Esophagus muscularis mucosa (tissue), 4 donors: ENCODE data around the gene PTPN3. TPM values are rescaled to one million over a fixed set of nuclear protein-coding genes. Genes with fewer than 3 reads are reported as not detected.

Experiments
- DNase-seq: peaks from one replicate; pipeline ENCODE4 v3.0.0-alpha.2; 2017; ENCODE audit errors: extremely low spot score
- H3K27ac ChIP-seq, 4 donors: fragments of 200-600 bp; sonication (generic); replicated peaks in 1 of 4; 1 replicate in 3 of 4; 2 replicates in 1 of 4; pipeline ENCODE4 v1.5.1; 2016 to 2019; ENCODE audit warnings: mild to moderate bottlenecking in 1 of 4
- H3K27me3 ChIP-seq, 4 donors: fragments of 200-600 bp; sonication (generic); one replicate each; pipeline versions ENCODE4 v1.5.1 to v1.6.0; 2016 to 2019
- H3K36me3 ChIP-seq, 4 donors: fragments of 200-600 bp; sonication (generic); one replicate each; pipeline ENCODE4 v1.5.1; 2016 to 2019
- H3K4me1 ChIP-seq, 4 donors: fragments of 200-600 bp; sonication (generic); one replicate each; pipeline ENCODE4 v1.5.1; 2016 to 2019
- H3K4me3 ChIP-seq, 4 donors: fragments of 200-600 bp; sonication (generic); 1 replicate in 2 of 4; 2 replicates in 2 of 4; pipeline ENCODE4 v1.5.1; 2016 to 2019; ENCODE audit warnings: mild to moderate bottlenecking in 4 of 4, moderate library complexity in 1 of 4
- H3K9me3 ChIP-seq, 4 donors: fragments of 200-600 bp; sonication (generic); 1 replicate in 3 of 4; 2 replicates in 1 of 4; pipeline ENCODE4 v1.5.1; 2016 to 2019
- EP300 ChIP-seq: sonication (generic); formaldehyde crosslinking; IDR thresholded peaks from one replicate; pipeline ENCODE4 v1.6.1; 2017; ENCODE audit warnings: antibody characterized with exemption
- POLR2A ChIP-seq: fragments of 450-650 bp; IDR thresholded peaks from one replicate; pipeline ENCODE4 v1.6.1; 2017; ENCODE audit warnings: antibody characterized with exemption, moderate library complexity, mild to moderate bottlenecking, low read depth
- POLR2AphosphoS5 ChIP-seq, 2 donors: sonication (generic); formaldehyde crosslinking; IDR thresholded peaks; one replicate each; pipeline ENCODE4 v1.6.1; 2017; ENCODE audit warnings: antibody characterized with exemption in 2 of 2
- WGBS: methylation state at CpG from one replicate; pipeline ENCODE4 v1.1.5; 2018; 5-methylcytosine and 5-hydroxymethylcytosine counted together
- intact Hi-C: fragments of 100-400 bp; cut with DNase I; formaldehyde crosslinking; loops from one replicate; pipeline ENCODE4 v1.15.1; 2023
- total RNA-seq, 4 donors: library from RNA; depleted of rRNA; stranded (reverse); fragments of >200 nt; gene quantifications; one replicate each; pipeline versions ENCODE4 v1.1.0 to v1.2.1, GENCODE V29; 2016
- TF ChIP-seq, protein P1 (sequence below), 3 experiments: fragments of 200-600 bp in 2 of 3; fragments of 450-650 bp in 1 of 3; sonication (generic) in 2 of 3; IDR thresholded peaks; one replicate each; pipeline ENCODE4 v1.5.1; 2017 to 2019; ENCODE audit warnings: antibody characterized with exemption in 3 of 3, mild to moderate bottlenecking in 2 of 3, moderate library complexity in 1 of 3

Gene PTPN3
- total RNA-seq, 4 donors from 2014 or later: 0.83 to 2.0 (median 1.3) TPM

DNA sequence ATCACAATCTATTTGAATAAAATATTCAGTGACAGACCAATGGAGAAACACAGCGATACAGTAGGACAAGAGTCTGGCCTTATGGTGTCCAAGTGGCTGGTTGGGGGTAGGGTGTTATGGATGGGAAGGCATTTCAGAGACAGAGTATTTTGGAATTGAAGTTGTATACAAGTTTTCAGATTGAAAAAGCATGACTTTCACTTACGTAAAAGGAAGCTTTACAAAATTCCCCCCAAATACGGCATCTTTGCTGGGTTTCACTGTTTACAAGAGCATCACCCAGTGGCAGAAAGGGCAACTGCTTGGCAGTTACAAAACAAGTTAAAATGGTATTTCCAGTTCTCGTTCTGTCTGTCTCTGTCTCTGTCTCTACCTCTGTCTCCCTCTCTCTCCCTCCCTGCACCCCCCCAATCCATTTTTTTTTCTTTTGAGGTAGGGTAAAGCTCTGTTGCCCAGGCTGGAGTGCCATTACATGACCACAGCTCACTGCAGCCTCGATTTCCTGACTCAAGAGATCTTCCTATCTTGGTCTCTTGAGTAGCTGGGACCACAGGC lies 86.2 kb downstream of the PTPN3 start:
- no peak for DNase-seq
- peaks cover 0 to 30% (median 0%) of the 10 kb centered on the region in 4 donors for H3K36me3 ChIP-seq
- peaks cover 0 to 9% (median 5%) of the 10 kb centered on the region in 4 donors for H3K4me1 ChIP-seq
- intact Hi-C loops: no loop called here
- TF ChIP-seq POLR2A: no peak
- no peak for TF ChIP-seq EP300
- TF ChIP-seq, protein P1, sequence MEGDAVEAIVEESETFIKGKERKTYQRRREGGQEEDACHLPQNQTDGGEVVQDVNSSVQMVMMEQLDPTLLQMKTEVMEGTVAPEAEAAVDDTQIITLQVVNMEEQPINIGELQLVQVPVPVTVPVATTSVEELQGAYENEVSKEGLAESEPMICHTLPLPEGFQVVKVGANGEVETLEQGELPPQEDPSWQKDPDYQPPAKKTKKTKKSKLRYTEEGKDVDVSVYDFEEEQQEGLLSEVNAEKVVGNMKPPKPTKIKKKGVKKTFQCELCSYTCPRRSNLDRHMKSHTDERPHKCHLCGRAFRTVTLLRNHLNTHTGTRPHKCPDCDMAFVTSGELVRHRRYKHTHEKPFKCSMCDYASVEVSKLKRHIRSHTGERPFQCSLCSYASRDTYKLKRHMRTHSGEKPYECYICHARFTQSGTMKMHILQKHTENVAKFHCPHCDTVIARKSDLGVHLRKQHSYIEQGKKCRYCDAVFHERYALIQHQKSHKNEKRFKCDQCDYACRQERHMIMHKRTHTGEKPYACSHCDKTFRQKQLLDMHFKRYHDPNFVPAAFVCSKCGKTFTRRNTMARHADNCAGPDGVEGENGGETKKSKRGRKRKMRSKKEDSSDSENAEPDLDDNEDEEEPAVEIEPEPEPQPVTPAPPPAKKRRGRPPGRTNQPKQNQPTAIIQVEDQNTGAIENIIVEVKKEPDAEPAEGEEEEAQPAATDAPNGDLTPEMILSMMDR (IDR thresholded peaks at IDR 0.05): peak in 1 of 3 experiments; percentile 48
- no peak for TF ChIP-seq POLR2AphosphoS5 (IDR thresholded peaks at IDR 0.05)
- no peak overlapping the region for H3K4me3 ChIP-seq
- H3K27ac ChIP-seq: no peak overlapping the region
- WGBS: 73% methylated on average over 5 of the region's 5 CpGs
- no peaks in the 10 kb centered on the region for H3K27me3 ChIP-seq
- H3K9me3 ChIP-seq: no peaks in the 10 kb centered on the region

DNA sequence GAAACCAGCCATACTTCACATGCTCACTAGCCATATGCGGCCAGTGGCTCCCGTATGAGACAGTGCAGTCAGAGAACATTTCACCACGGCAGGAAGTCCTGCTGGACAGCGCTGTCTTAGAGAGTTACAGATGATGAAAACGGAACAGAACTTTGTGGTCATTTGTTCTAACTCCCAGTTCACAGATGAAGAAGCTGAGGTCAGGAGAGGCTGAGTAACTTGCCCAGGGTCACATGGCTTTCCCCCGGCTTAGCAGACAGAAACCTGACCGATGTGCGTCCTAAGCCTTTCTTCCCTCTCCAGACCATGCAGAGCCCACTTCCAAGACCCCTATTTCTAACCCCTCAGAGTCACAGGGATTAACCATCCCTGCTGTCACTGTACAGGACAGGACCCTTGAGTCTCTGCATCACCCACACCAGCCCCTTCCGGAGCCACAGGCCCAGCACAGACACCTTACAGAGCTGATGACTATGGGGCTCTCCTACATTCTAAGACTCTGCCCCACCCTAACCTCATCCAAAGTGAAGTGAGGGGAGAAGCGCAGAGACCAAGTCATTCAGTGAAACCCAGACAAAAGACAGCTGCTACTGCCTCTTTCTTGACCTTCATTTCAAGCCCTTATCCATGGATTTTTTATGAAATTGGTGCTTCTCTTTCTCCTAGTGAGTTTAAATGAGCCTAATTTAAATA lies 86.9 kb downstream of the PTPN3 start:
- no peaks in the 10 kb centered on the region for H3K9me3 ChIP-seq
- DNase-seq: no peak
- H3K4me3 ChIP-seq: no peak overlapping the region
- no peak overlapping the region for H3K27ac ChIP-seq
- peaks cover 0 to 37% (median 0%) of the 10 kb centered on the region in 4 donors for H3K36me3 ChIP-seq
- WGBS: 91% methylated on average over 10 of the region's 10 CpGs
- intact Hi-C loops: no loop called here
- TF ChIP-seq POLR2AphosphoS5 (IDR thresholded peaks at IDR 0.05) (no peak), EP300 (no peak), POLR2A (no peak)
- TF ChIP-seq, protein P1 (IDR thresholded peaks at IDR 0.05): no peak
- peaks cover 0 to 3% (median 0%) of the 10 kb centered on the region in 4 donors for H3K4me1 ChIP-seq
- no peaks in the 10 kb centered on the region for H3K27me3 ChIP-seq

DNA sequence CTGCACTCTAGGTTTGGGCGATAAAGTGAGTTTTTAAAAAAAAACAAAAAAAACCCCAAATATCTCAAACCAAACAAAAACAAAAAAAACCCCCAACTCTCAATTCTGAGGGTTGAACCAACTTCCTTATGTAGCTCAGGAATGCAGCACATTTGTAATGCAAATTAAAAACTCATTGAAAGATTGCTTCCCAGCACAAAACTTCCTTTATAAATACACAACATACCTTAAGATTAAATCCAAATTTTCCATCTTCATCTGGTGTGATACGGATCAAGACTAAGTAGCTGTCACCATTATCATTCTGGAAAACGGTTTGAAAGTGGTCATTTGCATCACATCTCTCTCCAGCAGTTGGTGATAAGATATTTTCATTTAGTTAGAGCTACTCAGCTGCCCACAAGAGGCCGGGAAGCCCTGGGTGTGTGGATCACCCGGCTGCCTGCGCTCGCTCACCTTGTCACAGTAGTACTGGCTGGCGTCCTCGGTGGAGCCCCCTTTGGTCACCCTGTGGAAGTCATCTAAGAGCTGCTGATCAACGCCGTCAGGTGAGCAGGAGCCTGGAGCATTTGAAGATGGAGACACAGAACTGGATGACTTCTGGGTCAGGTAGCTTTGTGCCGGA lies 88.2 kb downstream of the PTPN3 start:
- DNase-seq: no peak
- intact Hi-C loops: loop anchor here (10.0 kb wide), 1 partner anchor 165 kb away; no protein-coding TSS in a partner anchor
- TF ChIP-seq EP300 (no peak), POLR2AphosphoS5 (IDR thresholded peaks at IDR 0.05) (no peak), POLR2A (no peak)
- TF ChIP-seq, protein P1 (IDR thresholded peaks at IDR 0.05): no peak
- 78% methylated on average over 12 of the region's 12 CpGs for WGBS
- no peaks in the 10 kb centered on the region for H3K27me3 ChIP-seq
- H3K9me3 ChIP-seq: no peaks in the 10 kb centered on the region
- H3K27ac ChIP-seq: no peak overlapping the region
- no peaks in the 10 kb centered on the region for H3K4me1 ChIP-seq
- H3K36me3 ChIP-seq: peaks cover 0 to 50% (median 0%) of the 10 kb centered on the region in 4 donors
- H3K4me3 ChIP-seq: no peak overlapping the region

- no peak overlapping the region for H3K4me3 ChIP-seq
- no peak for TF ChIP-seq POLR2AphosphoS5 (IDR thresholded peaks at IDR 0.05)
- TF ChIP-seq, protein P1 (IDR thresholded peaks at IDR 0.05): no peak
Observed at GRCh38 chr9:109408759-109409462, 89.2 kb downstream of the PTPN3 start.

More at GRCh38 chr9:109408759-109409462, 89.2 kb downstream of the PTPN3 start:
- no peaks in the 10 kb centered on the region for H3K27me3 ChIP-seq
- peaks cover 0 to 60% (median 0%) of the 10 kb centered on the region in 4 donors for H3K36me3 ChIP-seq
- no peak overlapping the region for H3K27ac ChIP-seq
- intact Hi-C loops: loop anchor here (10.0 kb wide), 1 partner anchor 164 kb away; no protein-coding TSS in a partner anchor
- no peaks in the 10 kb centered on the region for H3K9me3 ChIP-seq
- no peak for DNase-seq
- WGBS: 83% methylated on average over 6 of the region's 6 CpGs
- H3K4me1 ChIP-seq: no peaks in the 10 kb centered on the region
